Activated CD8-positive, alpha-beta memory T cell treated with anti-CD3 and anti-CD28 coated beads for 4 hours (primary cell): ENCODE measurements around the gene FOXD3.
"Not testable (repeated sequence)": the region's sequence is repeated elsewhere in the genome, so short reads cannot be mapped to it uniquely, and the experiment has no call there.

ENCODE experiments used
- DNase-seq, 2 donors: peaks; one replicate each; pipeline ENCODE4 v3.0.0-alpha.2; 2020; ENCODE audit warnings: low read depth in 2 of 2

The FOXD3 gene

DNA sequence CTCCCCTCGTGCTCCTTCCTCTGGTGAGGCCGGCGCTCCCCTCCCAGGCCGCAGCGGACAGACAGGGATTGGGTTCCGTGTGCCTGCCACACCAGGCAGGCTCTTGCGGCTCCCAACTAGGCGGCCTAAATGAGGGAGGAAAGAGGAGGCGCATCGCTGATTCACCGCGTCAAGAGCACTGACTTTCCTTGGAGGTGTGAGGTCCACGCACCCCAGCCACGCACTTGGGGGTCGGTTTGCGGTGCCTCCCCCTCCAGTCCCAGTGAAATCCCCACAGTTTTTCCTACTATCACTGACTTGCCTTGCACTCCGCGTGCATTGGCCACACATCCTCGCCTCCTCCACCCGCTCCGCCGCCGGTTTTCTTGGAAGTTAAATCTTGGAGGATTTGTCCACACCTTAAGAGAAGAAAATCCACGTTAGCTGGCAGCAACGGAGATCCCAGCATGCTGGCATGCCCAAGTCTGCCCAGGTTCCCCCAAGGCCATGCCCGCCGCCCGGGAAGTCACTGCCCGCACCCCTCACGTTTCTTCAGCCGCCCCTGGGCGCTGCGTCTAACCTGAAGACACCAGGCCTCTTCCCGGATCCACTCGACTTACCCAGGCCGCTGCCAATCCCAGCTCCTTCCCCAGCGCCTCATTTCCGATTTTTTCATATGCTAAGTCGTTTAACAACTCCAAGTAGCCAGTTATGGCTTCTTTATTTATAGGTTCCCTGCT is 1.1 kb upstream of the FOXD3 start:
- no peak for DNase-seq

DNA sequence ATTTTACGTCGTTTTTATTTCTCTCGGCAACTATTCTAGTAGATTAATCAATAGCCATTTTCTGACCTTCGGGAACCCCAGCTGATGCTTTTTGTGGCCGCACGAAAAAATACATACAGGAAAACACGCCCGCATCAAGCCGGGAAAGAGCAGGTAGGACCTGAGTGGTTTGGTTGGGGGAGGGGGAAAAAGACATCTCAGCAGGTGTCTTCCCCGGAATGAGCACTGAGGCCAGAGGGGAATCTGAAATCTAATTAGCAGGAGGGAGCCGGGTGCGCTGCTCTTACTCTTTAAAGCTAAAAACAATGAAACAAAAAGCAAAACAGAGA is 618 bp upstream of the FOXD3 start:
- DNase-seq, result no peak

DNA sequence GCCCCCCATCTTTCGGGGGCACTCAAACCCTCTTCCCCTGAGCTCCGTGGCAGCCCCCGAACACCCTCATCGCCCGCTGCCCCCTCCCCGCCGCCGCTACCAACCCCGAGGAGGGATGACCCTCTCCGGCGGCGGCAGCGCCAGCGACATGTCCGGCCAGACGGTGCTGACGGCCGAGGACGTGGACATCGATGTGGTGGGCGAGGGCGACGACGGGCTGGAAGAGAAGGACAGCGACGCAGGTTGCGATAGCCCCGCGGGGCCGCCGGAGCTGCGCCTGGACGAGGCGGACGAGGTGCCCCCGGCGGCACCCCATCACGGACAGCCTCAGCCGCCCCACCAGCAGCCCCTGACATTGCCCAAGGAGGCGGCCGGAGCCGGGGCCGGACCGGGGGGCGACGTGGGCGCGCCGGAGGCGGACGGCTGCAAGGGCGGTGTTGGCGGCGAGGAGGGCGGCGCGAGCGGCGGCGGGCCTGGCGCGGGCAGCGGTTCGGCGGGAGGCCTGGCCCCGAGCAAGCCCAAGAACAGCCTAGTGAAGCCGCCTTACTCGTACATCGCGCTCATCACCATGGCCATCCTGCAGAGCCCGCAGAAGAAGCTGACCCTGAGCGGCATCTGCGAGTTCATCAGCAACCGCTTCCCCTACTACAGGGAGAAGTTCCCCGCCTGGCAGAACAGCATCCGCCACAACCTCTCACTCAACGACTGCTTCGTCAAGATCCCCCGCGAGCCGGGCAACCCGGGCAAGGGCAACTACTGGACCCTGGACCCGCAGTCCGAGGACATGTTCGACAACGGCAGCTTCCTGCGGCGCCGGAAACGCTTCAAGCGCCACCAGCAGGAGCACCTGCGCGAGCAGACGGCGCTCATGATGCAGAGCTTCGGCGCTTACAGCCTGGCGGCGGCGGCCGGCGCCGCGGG is 837 bp downstream of the FOXD3 start:
- DNase-seq, result no peak

DNA sequence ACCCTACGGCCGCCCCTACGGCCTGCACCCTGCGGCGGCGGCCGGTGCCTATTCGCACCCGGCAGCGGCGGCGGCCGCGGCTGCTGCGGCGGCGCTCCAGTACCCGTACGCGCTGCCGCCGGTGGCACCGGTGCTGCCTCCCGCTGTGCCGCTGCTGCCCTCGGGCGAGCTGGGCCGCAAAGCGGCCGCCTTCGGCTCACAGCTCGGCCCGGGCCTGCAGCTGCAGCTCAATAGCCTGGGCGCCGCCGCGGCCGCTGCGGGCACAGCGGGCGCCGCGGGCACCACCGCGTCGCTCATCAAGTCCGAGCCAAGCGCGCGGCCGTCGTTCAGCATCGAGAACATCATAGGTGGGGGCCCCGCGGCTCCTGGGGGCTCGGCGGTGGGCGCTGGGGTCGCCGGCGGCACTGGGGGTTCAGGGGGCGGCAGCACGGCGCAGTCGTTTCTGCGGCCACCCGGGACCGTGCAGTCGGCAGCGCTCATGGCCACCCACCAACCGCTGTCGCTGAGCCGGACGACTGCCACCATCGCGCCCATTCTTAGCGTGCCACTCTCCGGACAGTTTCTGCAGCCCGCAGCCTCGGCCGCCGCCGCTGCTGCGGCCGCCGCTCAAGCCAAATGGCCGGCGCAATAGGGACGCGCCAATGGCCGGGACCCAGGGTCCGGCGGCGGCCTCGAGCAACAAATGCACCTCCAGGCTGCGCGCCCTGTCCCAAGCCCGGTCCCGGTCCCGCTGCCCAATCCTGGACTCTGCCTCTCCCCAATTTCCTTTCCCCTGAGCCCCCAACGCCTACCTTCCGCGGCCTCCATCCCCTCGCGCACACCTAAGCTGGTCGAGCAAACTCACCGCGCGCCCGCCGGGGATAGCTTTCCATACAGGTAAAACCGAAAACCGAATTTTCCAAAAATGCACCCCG is 1.8 kb downstream of the FOXD3 start:
- no peak for DNase-seq

DNA sequence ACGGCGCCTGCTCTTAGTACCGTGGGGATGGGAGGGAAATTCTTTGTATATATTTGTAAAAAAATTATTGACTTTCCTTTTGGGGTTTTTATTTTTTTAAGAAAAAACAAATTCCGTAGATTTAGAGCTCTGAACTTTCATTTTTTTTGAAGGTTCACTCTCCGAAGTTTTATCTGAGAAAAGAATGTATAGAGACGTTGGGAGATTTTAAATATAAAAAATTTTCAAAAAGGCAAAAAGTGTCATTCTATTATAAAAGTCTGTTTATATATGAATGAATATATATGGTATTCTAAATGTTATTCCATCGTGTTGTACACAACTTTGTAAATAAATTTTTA is 2.4 kb downstream of the FOXD3 start:
- DNase-seq, result no peak

DNA sequence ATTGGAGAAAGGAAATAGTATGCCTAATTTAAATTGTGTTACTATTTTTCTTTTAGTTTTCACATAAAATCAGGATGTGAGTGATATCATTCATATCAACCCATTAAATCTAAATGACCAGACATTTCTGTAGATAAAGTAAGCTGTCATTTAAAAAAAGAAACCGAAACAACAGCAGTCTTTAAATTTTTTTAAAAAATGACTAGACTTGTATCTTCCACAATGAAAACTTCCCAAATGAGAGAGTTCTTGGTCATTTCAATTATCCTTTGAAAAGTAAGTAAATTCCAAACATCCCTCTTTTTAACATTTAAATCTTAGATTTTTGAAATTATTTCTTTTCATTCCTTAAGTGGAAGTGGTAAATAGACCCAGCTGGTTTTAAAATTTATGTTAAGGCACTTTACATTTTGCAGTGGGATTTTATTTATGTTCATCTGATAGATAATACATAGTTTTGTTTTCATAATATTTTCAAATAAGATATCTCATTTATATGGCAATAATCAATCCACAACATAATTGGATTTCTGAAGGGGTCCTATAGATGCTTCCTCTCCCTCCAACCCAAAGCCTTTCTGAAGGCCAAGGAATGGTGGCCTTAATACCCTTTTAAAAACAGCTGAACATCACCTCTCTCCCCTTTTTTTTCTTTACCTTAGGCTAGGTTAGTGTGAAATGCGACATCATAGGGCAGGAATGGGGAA is 3.1 kb downstream of the FOXD3 start:
- DNase-seq, result no peak

DNA sequence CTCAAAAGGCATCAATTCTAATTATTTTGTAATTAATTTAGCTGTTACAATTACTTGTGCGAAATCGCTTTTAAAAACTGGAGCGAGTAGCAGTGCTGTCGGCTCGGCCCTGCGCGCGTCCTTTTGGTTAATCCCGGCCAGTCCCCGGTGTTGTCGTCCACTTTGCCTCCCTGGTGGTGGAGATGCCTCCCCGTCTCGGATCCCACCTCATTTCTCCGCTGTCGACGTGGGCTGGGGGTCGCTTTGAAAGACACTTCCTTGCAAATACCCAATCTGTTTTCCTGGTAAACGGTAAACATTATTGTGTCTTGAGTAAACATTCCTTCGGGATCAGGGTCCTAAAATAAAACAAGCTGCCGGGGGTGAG is 3.7 kb downstream of the FOXD3 start:
- DNase-seq, result no peak

DNA sequence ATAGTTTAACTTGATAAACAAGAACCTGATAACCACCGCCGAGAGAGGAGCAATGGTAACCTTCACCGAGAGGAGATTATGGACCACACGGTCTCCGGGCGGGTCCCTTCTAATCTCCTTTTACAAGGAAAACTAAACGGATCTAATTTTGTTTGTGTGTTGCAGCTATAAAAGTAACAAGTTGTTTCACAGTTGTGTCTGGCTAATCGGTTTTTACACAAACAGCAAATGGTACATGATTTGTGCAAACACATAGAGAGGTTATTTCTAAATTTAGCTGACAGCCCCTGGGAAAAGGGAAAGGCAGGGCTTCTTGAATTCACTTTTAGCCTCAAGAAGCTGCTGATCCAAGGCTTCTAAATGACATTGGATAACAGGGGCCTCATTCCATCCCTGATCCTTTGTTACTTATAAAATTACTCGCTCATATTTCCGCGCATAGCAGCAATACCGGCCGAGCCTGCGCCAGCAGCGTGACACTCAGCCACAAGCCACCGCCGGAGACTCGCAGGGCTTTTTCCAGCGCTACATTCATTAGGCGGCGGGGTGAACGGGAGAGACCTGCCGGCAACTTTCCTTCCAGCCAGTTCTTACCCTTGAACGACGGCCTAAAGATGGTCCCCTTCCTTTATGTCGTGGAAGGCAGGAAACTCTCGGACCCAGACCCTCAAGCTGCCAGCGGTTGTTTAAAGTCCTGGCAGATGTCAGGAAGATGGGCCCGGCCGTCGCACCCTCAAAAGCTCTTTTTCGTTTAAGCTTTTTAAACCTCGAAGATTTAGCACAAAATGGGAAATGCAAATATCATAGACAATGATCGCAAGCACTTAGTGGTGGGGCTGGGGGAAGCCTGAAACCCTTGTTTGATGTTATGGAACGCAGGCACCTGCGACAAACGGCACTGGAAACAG is 4.4 kb downstream of the FOXD3 start:
- DNase-seq, result no peak

DNA sequence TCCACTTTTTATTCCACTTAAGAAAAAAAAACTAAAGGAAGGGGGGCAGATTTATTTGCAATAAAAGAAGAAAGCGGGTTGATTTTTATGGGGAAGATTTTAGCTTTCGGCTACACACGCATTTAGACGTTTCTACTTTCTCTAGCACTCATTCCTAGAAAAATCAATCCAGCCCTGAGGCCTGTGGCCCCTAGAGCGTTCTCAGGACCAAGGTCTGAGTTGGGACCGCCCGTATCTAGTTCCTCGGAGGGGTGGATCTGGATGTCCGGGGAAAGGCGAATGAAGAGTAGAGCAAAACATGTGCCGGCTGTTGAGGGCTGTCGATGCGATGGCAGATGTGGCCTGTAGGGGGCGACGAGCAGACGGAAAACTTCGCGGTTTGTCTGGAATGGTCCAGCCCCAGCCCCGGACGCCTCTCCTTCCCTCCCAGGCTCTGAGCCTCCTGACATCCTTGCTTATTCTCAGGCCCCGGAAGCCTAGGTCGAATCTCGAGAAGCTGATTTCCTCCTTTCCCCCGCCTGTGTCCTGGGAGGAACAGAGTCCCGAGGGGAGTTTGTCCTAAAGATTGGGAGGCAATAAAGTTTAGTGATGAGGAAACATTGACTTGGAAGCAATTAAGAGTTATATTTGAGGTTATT is 5.2 kb downstream of the FOXD3 start:
- no peak for DNase-seq

DNA sequence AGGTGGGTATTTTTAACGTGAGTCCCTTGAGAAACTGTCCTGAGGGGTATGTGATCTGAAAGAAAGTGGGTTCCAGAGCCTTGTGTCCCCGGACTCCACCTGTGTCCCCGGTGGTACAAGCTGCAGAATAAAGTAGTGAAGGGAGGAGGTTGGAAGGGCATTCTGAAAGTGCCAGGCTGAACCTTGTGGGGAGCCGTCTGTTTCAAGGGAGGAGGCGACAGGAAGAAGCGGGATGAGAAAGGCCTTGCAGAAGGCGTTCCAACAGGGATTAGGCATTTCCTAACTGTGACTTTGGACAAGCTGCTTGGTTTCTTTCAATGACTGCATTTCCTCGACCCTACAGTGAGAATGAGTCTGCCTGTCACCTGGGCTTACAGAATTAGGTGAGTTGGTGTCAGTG is 5.8 kb downstream of the FOXD3 start:
- no peak for DNase-seq

DNA sequence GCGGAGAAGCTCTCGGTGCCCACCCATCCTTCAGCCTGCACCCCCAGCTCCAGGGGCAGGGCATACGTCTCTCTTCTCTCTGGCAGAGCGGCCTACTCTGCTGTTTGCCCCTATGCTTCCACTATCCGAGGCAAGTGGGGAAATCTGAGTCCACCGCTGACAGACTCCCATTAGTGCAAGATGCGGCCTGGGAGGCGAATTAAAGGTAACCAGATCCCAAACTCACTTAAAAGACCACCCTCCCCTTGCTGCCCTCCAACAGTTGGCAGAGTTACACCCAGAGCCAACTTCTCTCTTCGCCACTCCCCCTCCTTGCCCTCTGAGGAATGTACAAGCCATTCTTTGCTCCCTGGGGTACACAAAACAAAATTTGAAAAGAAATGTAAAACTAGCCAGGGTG is 6.4 kb downstream of the FOXD3 start:
- DNase-seq, result no peak

DNA sequence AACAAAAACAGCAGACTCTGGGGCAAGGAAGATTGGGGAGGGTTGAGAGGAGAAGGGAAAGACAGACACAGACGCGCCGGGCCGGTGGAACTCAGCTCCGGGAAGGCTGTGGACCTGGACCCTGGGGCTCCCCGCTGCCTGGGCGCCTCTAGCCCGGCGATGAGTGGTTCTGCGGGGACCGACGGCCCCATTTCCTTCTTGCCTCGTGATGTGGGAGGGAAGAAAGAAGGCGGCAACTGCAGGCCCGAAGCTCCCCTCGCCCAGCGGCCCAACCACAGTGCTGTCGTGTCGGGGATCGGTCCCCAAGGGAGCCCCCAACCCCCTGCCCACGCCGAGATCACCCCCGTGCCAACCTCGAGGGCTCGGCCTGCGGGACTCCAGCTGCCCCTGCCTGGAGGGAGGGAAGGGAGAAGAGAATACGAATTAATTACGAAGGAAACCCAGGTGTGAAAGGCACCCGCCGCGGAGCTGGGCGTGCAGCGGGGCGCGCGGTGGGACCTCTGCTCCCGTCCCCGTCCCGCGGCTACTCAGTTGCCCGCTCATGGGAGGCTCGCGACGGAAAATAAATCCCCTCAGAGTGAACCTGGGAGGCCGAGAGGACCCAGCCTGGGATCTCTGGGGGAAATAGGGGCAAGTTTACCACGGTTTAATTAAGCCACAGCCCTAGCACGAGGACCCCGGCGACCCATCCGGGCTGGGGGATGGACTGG is 7.4 kb downstream of the FOXD3 start:
- DNase-seq, result no peak

DNA sequence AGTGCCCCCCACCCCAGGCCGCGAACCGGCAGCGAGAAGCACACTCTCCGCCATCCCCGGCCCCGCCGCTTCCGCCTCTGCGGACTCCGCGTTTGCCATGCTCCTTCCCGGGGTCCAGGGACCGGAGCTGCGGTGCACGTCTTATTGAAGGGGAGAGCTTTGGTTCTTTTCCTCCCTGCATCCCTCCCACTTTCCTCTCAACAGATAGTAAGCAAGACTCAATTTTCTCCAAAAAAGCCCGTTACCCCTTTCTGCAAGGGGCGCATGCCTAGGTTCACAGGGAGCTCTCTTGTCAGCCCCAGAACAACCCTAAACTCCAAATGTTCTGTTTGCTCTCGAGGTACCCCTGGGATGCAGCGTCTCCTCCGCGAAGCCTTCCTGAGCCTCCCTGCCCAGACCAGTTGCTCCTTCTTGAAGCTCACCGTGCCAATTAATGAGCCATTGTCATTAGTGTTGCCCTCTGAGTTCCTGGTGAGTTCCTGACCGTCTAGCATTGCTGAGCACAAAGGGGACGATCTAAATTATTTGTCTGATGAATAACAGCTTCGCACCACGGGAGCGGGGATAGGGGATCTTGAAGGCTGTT is 8.1 kb downstream of the FOXD3 start:
- DNase-seq, result no peak

DNA sequence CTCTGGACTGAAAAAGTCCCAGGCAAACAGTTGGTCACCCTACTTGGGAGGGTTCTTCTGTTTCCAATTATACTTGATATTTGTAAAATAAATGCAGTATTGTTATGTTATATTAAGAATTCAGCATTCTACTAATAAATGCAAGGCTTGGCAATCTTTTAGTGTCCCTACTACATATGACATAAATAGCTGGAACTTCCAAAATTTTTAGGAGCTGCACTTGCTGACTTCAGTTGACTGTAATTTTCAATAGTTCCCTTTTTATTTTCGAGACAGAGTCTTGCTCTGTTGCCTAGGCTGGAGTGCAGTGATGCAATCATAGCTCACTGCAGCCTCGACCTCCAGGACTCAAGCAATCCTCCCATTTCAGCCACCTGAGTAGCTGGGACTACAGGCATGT is 20.0 kb downstream of the FOXD3 start:
- DNase-seq, result no peak

DNA sequence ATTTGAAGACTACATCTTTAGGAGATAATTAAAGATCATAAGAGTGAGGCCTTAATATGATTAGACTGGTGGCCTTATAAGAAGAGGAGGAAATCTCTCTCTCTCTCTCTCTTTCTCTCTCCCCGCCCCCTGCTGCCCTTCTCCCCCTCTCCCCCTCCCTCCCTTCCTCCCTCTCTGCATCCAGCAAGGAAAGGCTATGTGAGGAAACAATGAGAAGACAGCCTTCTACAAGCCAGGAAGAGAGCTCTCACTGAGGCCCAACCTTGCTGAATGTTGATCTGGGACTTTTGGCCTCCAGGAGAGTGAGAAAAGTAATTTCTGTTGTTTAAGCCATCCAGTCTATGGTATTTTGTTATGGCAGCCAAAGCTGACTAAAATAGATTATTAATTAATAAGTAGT is 21.6 kb downstream of the FOXD3 start:
- no peak for DNase-seq

DNA sequence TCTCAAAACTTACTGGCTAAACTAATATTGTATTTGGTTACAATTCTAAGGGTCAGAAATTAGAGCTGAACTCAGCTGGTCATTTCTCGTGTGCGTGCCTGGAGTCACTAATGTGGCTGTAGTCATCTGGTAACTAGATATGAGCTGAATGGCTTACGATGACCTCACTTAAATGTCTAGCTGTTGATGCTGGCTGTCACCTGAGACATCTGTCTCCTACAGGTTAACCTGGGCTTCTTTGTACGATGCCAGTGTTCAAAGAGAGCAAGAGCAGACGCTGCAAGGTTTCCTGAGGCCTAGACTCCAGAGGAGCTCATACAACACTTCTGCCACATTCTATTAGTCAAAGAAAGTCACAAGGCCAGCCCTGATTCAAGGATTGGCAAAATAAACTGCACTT is 28.0 kb downstream of the FOXD3 start:
- DNase-seq, result no peak

DNA sequence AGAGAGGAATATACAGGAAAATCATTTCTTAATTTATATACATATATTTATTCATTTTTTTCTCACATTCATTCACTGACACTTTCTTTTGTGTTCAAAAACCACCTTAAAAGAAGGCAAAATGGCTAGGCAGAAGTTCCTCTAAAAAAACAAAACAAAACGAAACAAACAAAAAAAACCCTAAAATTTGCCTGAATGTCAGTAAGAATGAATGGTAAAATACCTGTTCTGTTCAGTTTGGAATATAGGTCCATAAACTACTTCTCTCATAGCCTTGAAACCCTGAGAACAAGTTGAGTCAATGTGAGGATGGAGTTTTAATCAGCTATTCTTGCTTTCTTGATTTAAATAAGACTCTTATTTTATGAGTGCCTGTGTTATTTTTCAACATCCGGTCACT is 30.4 kb downstream of the FOXD3 start:
- DNase-seq, result no peak

DNA sequence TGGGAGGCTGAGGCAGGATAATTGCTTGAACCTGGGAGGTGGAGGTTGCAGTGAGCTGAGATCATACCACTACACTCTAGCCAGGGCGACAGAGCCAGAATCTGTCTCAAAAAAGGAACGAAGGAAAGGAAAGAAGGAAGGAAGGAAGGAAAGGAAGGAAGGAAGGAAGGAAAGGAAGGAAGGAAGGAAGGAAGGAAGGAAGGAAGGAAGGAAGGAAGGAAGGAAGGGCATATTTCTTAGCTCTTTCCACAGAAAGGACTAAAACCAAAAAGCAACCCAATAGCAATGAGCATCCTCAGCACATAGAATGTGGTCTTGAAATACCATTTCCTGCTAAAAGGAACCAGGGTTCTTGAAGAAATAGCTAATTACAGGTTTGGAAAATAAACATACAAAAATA is 33.9 kb downstream of the FOXD3 start:
- not testable (repeated sequence) for DNase-seq

DNA sequence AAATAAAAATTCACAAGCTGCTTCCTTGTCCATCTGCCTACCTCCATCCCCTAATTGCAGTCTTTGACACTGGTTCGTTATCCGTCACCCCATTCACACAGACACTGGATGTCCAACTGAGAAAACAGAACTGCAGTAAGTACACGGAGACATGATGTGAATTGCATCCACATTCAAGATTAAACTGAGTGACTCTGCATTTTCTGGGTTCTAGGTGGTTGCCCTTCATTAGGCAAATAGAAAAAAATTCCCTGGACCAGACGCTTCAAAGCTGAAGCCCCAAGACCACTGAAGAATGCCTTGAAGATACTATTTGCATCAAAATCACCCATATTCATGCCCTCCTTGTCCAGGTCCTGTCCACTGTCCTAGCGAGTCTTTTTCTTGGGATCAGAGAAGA is 37.2 kb downstream of the FOXD3 start:
- DNase-seq, result no peak
